AG04450 (cell line): Measurements from ENCODE around the gene KRTAP9-2. TPM values are rescaled to one million over a fixed set of nuclear protein-coding genes. Genes with fewer than 3 reads are reported as not detected.
"Not testable (repeated sequence)": the region's sequence is repeated elsewhere in the genome, so short reads cannot be mapped to it uniquely, and the experiment has no call there.

ENCODE experiments used
- CTCF ChIA-PET: fragments of 300-600, 350-600 bp; formaldehyde crosslinking; extraction: SDS; loops from one replicate; lab custom pipeline; 2022; ENCODE audit warnings: antibody characterized with exemption, inconsistent platforms; lab: Charles Lee
- POLR2A ChIA-PET: fragments of 350-600 bp; formaldehyde crosslinking; extraction: SDS; loops from one replicate; lab custom pipeline; 2021; ENCODE audit warnings: antibody characterized with exemption, inconsistent platforms; lab: Yijun Ruan, JAX
- DNase-seq: peaks from one replicate; pipeline ENCODE4 v3.0.0-alpha.2; 2011; ENCODE audit warnings: low read depth, low spot score
- H3K27ac ChIP-seq: one replicate; pipeline ENCODE4 v1.5.1; 2012; ENCODE audit warnings: low read depth, low read length, control low read depth
- H3K27me3 ChIP-seq: one replicate; pipeline ENCODE4 v1.6.0; 2012; ENCODE audit warnings: low read length; ENCODE audit not compliant: control insufficient read depth, insufficient read depth
- H3K4me3 ChIP-seq: 2 replicates; pipeline ENCODE4 v1.5.1; 2011; ENCODE audit warnings: mild to moderate bottlenecking, low read depth, low read length, control low read depth
- H3K9me3 ChIP-seq: 2 replicates; pipeline ENCODE4 v1.5.1; 2012; ENCODE audit warnings: low read length; ENCODE audit not compliant: control insufficient read depth, insufficient read depth
- CTCF ChIP-seq: IDR thresholded peaks from 2 replicates; pipeline ENCODE4 v1.5.1; 2011; ENCODE audit warnings: low read depth, low read length, control low read depth, inconsistent platforms
- polyA plus RNA-seq: library from polyadenylated mRNA; depleted of rRNA; stranded (reverse); fragments of >200 nt; gene quantifications from 2 replicates; pipeline ENCODE4 v1.2.3, GENCODE V29; 2011; rRNA removed
- small RNA-seq: library from RNA; depleted of rRNA; stranded (forward); fragments of <200 nt; gene quantifications from one replicate; pipeline ENCODE3, GENCODE V24; 2012; ENCODE audit warnings: low read depth; ENCODE audit not compliant: insufficient read length

KRTAP9-2 gene
- polyA plus RNA-seq, 1 experiment, result not detected

GRCh38 chr17:41271858-41272257 lies 45.4 kb downstream of the KRTAP9-2 start:
- CTCF ChIA-PET, result no interaction called here

GRCh38 chr17:41275648-41276190 lies 49.3 kb downstream of the KRTAP9-2 start, which contains the start of gene KRTAP9-7:
Gene KRTAP9-7, plus strand, starts transcription at chr17:41275698. Its CDS starts 0 bp downstream, at chr17:41275698.
- CTCF ChIA-PET, result interaction anchor here (0.7 kb wide), 1 partner anchor 274 kb away, joined by 4 read pairs; no protein-coding TSS in a partner anchor
- H3K9me3 ChIP-seq, DNase-seq, H3K27me3 ChIP-seq, H3K4me3 ChIP-seq, H3K27ac ChIP-seq, POLR2A ChIA-PET: not testable (repeated sequence)

More at GRCh38 chr17:41271858-41272257, 45.4 kb downstream of the KRTAP9-2 start:
- Histone ChIP-seq H3K27me3 (peaks cover 14% of the 10 kb centered on the region), H3K4me3 (no peak overlapping the region), H3K27ac (no peak overlapping the region), H3K9me3 (no peaks in the 10 kb centered on the region)
- no peak for TF ChIP-seq CTCF
- POLR2A ChIA-PET, result no interaction called here
- no peak for DNase-seq

Small RNAs within 50 kb of the gene (small RNA-seq; reads per million reads assigned to genes)
- gene KRTAP4-17P, result not detected

Other genes with a start within 250 kb of the KRTAP9-2 start
- gene KRT40, start 242.3 kb upstream of the KRTAP9-2 start, polyA plus RNA-seq, result not detected in 2 replicates
- gene KRTAP3-3, start 232.5 kb upstream of the KRTAP9-2 start, polyA plus RNA-seq, result not detected in 2 replicates
- gene KRTAP3-2, start 226.7 kb upstream of the KRTAP9-2 start, polyA plus RNA-seq, result not detected in 2 replicates
- gene KRTAP3-1, start 217.5 kb upstream of the KRTAP9-2 start, polyA plus RNA-seq, result not detected in 2 replicates
- 16.9 and 20.2 TPM in 2 replicates for gene KRTAP1-5, start 199.4 kb upstream of the KRTAP9-2 start, polyA plus RNA-seq
- not detected in 2 replicates for gene KRTAP1-4, start 196.5 kb upstream of the KRTAP9-2 start, polyA plus RNA-seq
- gene KRTAP1-3, start 191.8 kb upstream of the KRTAP9-2 start, polyA plus RNA-seq, result not detected in 2 replicates
- gene KRTAP1-1, start 185.2 kb upstream of the KRTAP9-2 start, polyA plus RNA-seq, result 0.19 and 0.27 TPM in 2 replicates
- not detected in 2 replicates for gene KRTAP2-1, start 179.3 kb upstream of the KRTAP9-2 start, polyA plus RNA-seq
- gene KRTAP2-2, start 171.4 kb upstream of the KRTAP9-2 start, polyA plus RNA-seq, result not detected in 2 replicates
- gene KRTAP2-3, start 166.5 kb upstream of the KRTAP9-2 start, polyA plus RNA-seq, result 1.3 and 2.5 TPM in 2 replicates
- not detected in 2 replicates for gene KRTAP2-4, start 160.8 kb upstream of the KRTAP9-2 start, polyA plus RNA-seq
- not detected in 2 replicates for gene KRTAP4-7, start 142.5 kb upstream of the KRTAP9-2 start, polyA plus RNA-seq
- gene KRTAP4-8, start 128.5 kb upstream of the KRTAP9-2 start, polyA plus RNA-seq, result not detected in 2 replicates
- gene KRTAP4-16, start 124.4 kb upstream of the KRTAP9-2 start, polyA plus RNA-seq, result not detected in 2 replicates
- not detected in 2 replicates for gene KRTAP4-9, start 121.3 kb upstream of the KRTAP9-2 start, polyA plus RNA-seq
- gene KRTAP4-11, start 108.3 kb upstream of the KRTAP9-2 start, polyA plus RNA-seq, result not detected in 2 replicates
- gene KRTAP4-12, start 102.5 kb upstream of the KRTAP9-2 start, polyA plus RNA-seq, result not detected in 2 replicates
- not detected in 2 replicates for gene KRTAP4-6, start 86.1 kb upstream of the KRTAP9-2 start, polyA plus RNA-seq
- gene KRTAP4-5, start 76.8 kb upstream of the KRTAP9-2 start, polyA plus RNA-seq, result not detected in 2 replicates
- not detected in 2 replicates for gene KRTAP4-4, start 65.9 kb upstream of the KRTAP9-2 start, polyA plus RNA-seq
- gene KRTAP4-3, start 58.4 kb upstream of the KRTAP9-2 start, polyA plus RNA-seq, result not detected in 2 replicates
- not detected in 2 replicates for gene KRTAP4-2, start 48.4 kb upstream of the KRTAP9-2 start, polyA plus RNA-seq
- not detected in 2 replicates for gene KRTAP4-1, start 41.7 kb upstream of the KRTAP9-2 start, polyA plus RNA-seq
- not detected in 2 replicates for gene KRTAP9-1, start 36.8 kb upstream of the KRTAP9-2 start, polyA plus RNA-seq
- not detected in 2 replicates for gene KRTAP9-3, start 5.8 kb downstream of the KRTAP9-2 start, polyA plus RNA-seq
- not detected in 2 replicates for gene KRTAP9-8, start 11.4 kb downstream of the KRTAP9-2 start, polyA plus RNA-seq
- gene KRTAP9-4, start 23.0 kb downstream of the KRTAP9-2 start, polyA plus RNA-seq, result not detected in 2 replicates
- not detected in 2 replicates for gene KRTAP9-9, start 28.7 kb downstream of the KRTAP9-2 start, polyA plus RNA-seq
- gene KRTAP9-6, start 38.7 kb downstream of the KRTAP9-2 start, polyA plus RNA-seq, result not detected in 2 replicates
- gene KRTAP9-7, start 49.0 kb downstream of the KRTAP9-2 start, polyA plus RNA-seq, result not detected in 2 replicates
- gene KRTAP29-1, start 76.2 kb downstream of the KRTAP9-2 start, polyA plus RNA-seq, result not detected in 2 replicates
- not detected in 2 replicates for gene KRTAP16-1, start 82.7 kb downstream of the KRTAP9-2 start, polyA plus RNA-seq
- not detected in 2 replicates for gene KRTAP17-1, start 89.1 kb downstream of the KRTAP9-2 start, polyA plus RNA-seq
- not detected in 2 replicates for gene KRT33A, start 124.2 kb downstream of the KRTAP9-2 start, polyA plus RNA-seq
- 0.07 TPM in 1 of 2 replicates, not detected in the other for gene KRT33B, start 143.2 kb downstream of the KRTAP9-2 start, polyA plus RNA-seq
- 0.27 and 0.29 TPM in 2 replicates for gene KRT34, start 155.7 kb downstream of the KRTAP9-2 start, polyA plus RNA-seq
- gene KRT31, start 171.0 kb downstream of the KRTAP9-2 start, polyA plus RNA-seq, result not detected in 2 replicates
- gene KRT37, start 197.9 kb downstream of the KRTAP9-2 start, polyA plus RNA-seq, result not detected in 2 replicates
- gene KRT38, start 214.3 kb downstream of the KRTAP9-2 start, polyA plus RNA-seq, result 0.11 and 0.17 TPM in 2 replicates
- 0.09 and 0.14 TPM in 2 replicates for gene KRT32, start 240.7 kb downstream of the KRTAP9-2 start, polyA plus RNA-seq